HCT116 (cell line): ENCODE measurements around the gene HLA-DOA. TPM values are rescaled to one million over a fixed set of nuclear protein-coding genes. Genes with fewer than 3 reads are reported as not detected.
A peak's percentile ranks its signal among the peaks of the same experiment; 100 is the strongest.

ENCODE experiments used
- ATAC-seq: fragments of 200-7000 bp; cut with Tn5 transposase; 2 replicates; pipeline ENCODE4 v1.9.1; 2020; ENCODE audit warnings: mild to moderate bottlenecking, moderate library complexity
- BruUV-seq: library from RNA; stranded (reverse); fragments of 400-500 nt; replicated peaks from 2 replicates; lab custom pipeline; 2021; lab: Mats Ljungman, UMichigan
- CTCF ChIA-PET: fragments of 300-600 bp; sonication (Branson Sonifier 250); formaldehyde crosslinking; loops from one replicate; lab custom pipeline; 2021; ENCODE audit warnings: antibody characterized with exemption; lab: Charles Lee
- POLR2A ChIA-PET: fragments of 300-600, 350-600 bp; sonication (Branson Sonifier 250); formaldehyde crosslinking; loops from one replicate; lab custom pipeline; 2021; ENCODE audit warnings: antibody characterized with exemption; lab: Charles Lee
- RAD21 ChIA-PET, 2 experiments: fragments of 300-600 bp; sonication (Branson Sonifier 250); formaldehyde crosslinking; loops; one replicate each; lab custom pipeline; 2023; ENCODE audit warnings: low total read pairs in 2 of 2; ENCODE audit not compliant: uncharacterized antibody in 2 of 2, unreplicated experiment in 2 of 2, low non-redundant PET in 1 of 2; lab: Charles Lee
- DNase-seq: peaks from one replicate; pipeline ENCODE4 v3.0.0-alpha.2; 2010; ENCODE audit warnings: low read depth, low spot score
- H2AFZ ChIP-seq: fragments of 200-600 bp; shearing (Covaris generic), sonication (generic); 2 replicates; pipeline ENCODE4 v1.6.1; 2017; ENCODE audit warnings: low read depth, mixed run types, mixed read lengths, antibody characterized with exemption, low read length; ENCODE audit not compliant: poor library complexity, severe bottlenecking
- H3K27ac ChIP-seq: 2 replicates; pipeline ENCODE4 v1.5.1; 2012; ENCODE audit warnings: low read depth, low read length
- H3K27me3 ChIP-seq: fragments of 200-600 bp; sonication (generic); 2 replicates; pipeline ENCODE4 v1.6.1; 2016; ENCODE audit warnings: mixed run types, low read length, mixed read lengths; ENCODE audit not compliant: insufficient read depth
- H3K36me3 ChIP-seq, 2 experiments: fragments of 200-500 bp in 1 of 2; fragments of 200-600 bp in 1 of 2; sonication (Bioruptor generic) in 1 of 2; sonication (generic) in 1 of 2; 2 replicates each; pipeline versions ENCODE4 v1.5.1 to v1.6.1; 2014 to 2016; ENCODE audit warnings: low read length in 2 of 2, inconsistent platforms in 1 of 2, mixed read lengths in 1 of 2, mixed run types in 1 of 2; ENCODE audit not compliant: insufficient read depth in 2 of 2, control insufficient read depth in 1 of 2
- H3K4me1 ChIP-seq, 2 experiments: fragments of 200-600 bp in 1 of 2; sonication (generic) in 1 of 2; 2 replicates each; pipeline versions ENCODE4 v1.5.1 to v1.6.1; 2012 to 2017; ENCODE audit warnings: low read length in 2 of 2, inconsistent platforms in 1 of 2, mild to moderate bottlenecking in 1 of 2, mixed read lengths in 1 of 2, mixed run types in 1 of 2, moderate library complexity in 1 of 2; ENCODE audit not compliant: insufficient read depth in 2 of 2, control insufficient read depth in 1 of 2
- H3K4me2 ChIP-seq: fragments of 200-600 bp; sonication (generic); 2 replicates; pipeline ENCODE4 v1.6.1; 2017; ENCODE audit warnings: mixed run types, low read length, mixed read lengths
- H3K4me3 ChIP-seq, 2 experiments: fragments of 200-600 bp in 1 of 2; sonication (generic) in 1 of 2; replicated peaks in 1 of 2; 2 replicates each; pipeline ENCODE4 v1.5.1; 2011 to 2016; ENCODE audit warnings: low read length in 2 of 2, control low read depth in 1 of 2, low read depth in 1 of 2, mild to moderate bottlenecking in 1 of 2, mixed read lengths in 1 of 2, mixed run types in 1 of 2
- H3K79me2 ChIP-seq: fragments of 200-600 bp; sonication (generic); 2 replicates; pipeline ENCODE4 v1.6.1; 2017; ENCODE audit warnings: mild to moderate bottlenecking, mixed run types, low read length, moderate library complexity, mixed read lengths; ENCODE audit not compliant: insufficient read depth
- H3K9ac ChIP-seq: fragments of 200-600 bp; sonication (generic); 2 replicates; pipeline ENCODE4 v1.6.1; 2016; ENCODE audit warnings: low read length, mixed read lengths
- H3K9me2 ChIP-seq: fragments of 200-600 bp; sonication (generic), shearing (Covaris generic); 2 replicates; pipeline ENCODE4 v1.6.1; 2017; ENCODE audit warnings: mixed run types, mild to moderate bottlenecking, moderate library complexity; ENCODE audit not compliant: insufficient read depth
- H3K9me3 ChIP-seq, 2 experiments: fragments of 200-500 bp in 1 of 2; fragments of 200-600 bp in 1 of 2; sonication (Bioruptor generic) in 1 of 2; sonication (generic) in 1 of 2; 2 replicates each; pipeline ENCODE4 v1.6.1; 2014 to 2017; ENCODE audit warnings: low read length in 2 of 2, mixed read lengths in 2 of 2, inconsistent platforms in 1 of 2, low read depth in 1 of 2, mild to moderate bottlenecking in 1 of 2, mixed run types in 1 of 2, moderate library complexity in 1 of 2; ENCODE audit not compliant: control insufficient read depth in 1 of 2, insufficient read depth in 1 of 2
- H4K20me1 ChIP-seq: fragments of 200-600 bp; sonication (generic), shearing (Covaris generic); 2 replicates; pipeline ENCODE4 v1.6.1; 2017; ENCODE audit warnings: mixed run types, mild to moderate bottlenecking, moderate library complexity; ENCODE audit not compliant: insufficient read depth
- EGR1 ChIP-seq: IDR thresholded peaks from 2 replicates; pipeline ENCODE4 v1.6.1; 2012; ENCODE audit warnings: low read depth
- ELF1 ChIP-seq: IDR thresholded peaks from 2 replicates; pipeline ENCODE4 v1.6.1; 2012; ENCODE audit warnings: low read depth, borderline replicate concordance
- EZH2 ChIP-seq: fragments of 200-600 bp; sonication (generic); IDR thresholded peaks from 2 replicates; pipeline ENCODE4 v1.6.1; 2017; ENCODE audit warnings: antibody characterized with exemption, mixed run types
- FOSL1 ChIP-seq: IDR thresholded peaks from 2 replicates; pipeline ENCODE4 v1.6.1; 2012; ENCODE audit warnings: low read depth
- MAX ChIP-seq: IDR thresholded peaks from 2 replicates; pipeline ENCODE4 v1.6.1; 2012
- POLR2A ChIP-seq: IDR thresholded peaks from 2 replicates; pipeline ENCODE4 v1.7.0; 2011; ENCODE audit warnings: borderline replicate concordance; ENCODE audit not compliant: insufficient read depth, insufficient read length; ENCODE audit errors: extremely low read depth
- POLR2AphosphoS5 ChIP-seq: IDR thresholded peaks from 2 replicates; pipeline ENCODE4 v1.6.1; 2011; ENCODE audit warnings: mild to moderate bottlenecking, low read depth, low read length, moderate library complexity
- RAD21 ChIP-seq: IDR thresholded peaks from 2 replicates; pipeline ENCODE4 v1.6.1; 2012; ENCODE audit warnings: low read depth, mild to moderate bottlenecking
- ZNF274 ChIP-seq: fragments of 200-500 bp; sonication (Bioruptor generic); IDR thresholded peaks from 2 replicates; pipeline ENCODE4 v1.6.1; 2014; ENCODE audit warnings: mild to moderate bottlenecking, low read depth, low read length, inconsistent platforms
- intact Hi-C: fragments of 100-400 bp; cut with micrococcal nuclease; formaldehyde crosslinking; loops from 2 replicates; pipeline ENCODE4 v1.10.0; 2022
- total RNA-seq: library from RNA; stranded (reverse); gene quantifications from one replicate; pipeline ENCODE4 v1.2.1, GENCODE V29; 2021; ENCODE audit not compliant: unreplicated experiment
- TF ChIP-seq, protein P1 (sequence below): IDR thresholded peaks from 2 replicates; pipeline ENCODE4 v1.6.1; 2011; ENCODE audit warnings: mild to moderate bottlenecking, low read length, moderate library complexity; ENCODE audit not compliant: insufficient replicate concordance; ENCODE audit errors: extremely low read depth
- TF ChIP-seq, protein P2 (sequence below): IDR thresholded peaks from 2 replicates; pipeline ENCODE4 v1.6.1; 2012

Gene HLA-DOA
- total RNA-seq, 1 experiment from 2014 or later = 0.39 TPM

DNA sequence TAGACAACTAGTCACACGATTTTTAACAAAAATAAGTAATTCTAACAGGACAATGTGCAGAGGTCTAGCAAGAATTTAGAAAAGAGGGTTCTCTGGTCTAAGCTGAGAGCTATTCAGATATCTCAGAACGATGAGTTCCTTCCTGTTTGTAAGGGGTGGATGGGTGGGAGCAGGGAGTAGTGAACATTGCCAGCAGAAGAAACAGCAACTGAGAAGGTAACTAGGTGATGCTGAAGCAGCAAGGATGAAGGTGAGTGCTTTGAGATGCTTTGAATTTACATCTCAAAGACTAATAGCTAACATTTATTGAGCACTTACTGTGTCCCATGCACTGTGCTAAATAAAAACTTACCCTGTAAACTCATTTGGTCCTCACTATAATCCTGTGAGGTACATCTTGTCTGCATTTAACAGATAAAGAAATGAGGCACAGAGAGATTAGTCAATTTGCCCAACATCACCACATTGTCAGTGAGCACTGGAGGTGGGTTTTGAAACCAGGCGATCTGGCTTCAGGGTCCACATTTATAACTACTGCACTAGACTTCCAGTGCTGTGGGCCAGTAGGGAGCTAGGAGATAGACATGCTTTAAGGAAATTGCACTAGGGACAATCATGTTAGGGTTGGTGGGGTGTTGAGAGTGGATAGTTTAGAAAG is 25.3 kb downstream of the HLA-DOA start:
- RAD21 ChIA-PET = interaction anchor here (0.8 to 2.5 kb wide), 8 partner anchors 12 to 116 kb away, joined by 3 to 10 read pairs (median 4); partner anchors contain the start of gene BRD2 (in 1 of the 2)
- H3K4me1 ChIP-seq = no peaks in the 10 kb centered on the region
- BruUV-seq = no TSS peak

More for the DNA sequence above, 25.3 kb downstream of the HLA-DOA start:
- no peaks in the 10 kb centered on the region for H3K9me3 ChIP-seq
- intact Hi-C loops = loop anchor here (1.0 kb wide), 2 partner anchors 51 to 99 kb away; no protein-coding TSS in a partner anchor
- H3K9me2 ChIP-seq = no peaks in the 10 kb centered on the region
- no peak for DNase-seq
- POLR2A ChIA-PET = interaction anchor here (0.6 to 12.5 kb wide), 5 partner anchors 9 to 146 kb away, joined by 3 to 227 read pairs (median 5); partner anchors contain the start of genes BRD2 and TAP2
- TF ChIP-seq EGR1 (no peak), RAD21 (no peak), FOSL1 (no peak), POLR2AphosphoS5 (no peak), POLR2A (no peak), MAX (no peak), EZH2 (no peak), ZNF274 (no peak), ELF1 (no peak)
- TF ChIP-seq, protein P1, sequence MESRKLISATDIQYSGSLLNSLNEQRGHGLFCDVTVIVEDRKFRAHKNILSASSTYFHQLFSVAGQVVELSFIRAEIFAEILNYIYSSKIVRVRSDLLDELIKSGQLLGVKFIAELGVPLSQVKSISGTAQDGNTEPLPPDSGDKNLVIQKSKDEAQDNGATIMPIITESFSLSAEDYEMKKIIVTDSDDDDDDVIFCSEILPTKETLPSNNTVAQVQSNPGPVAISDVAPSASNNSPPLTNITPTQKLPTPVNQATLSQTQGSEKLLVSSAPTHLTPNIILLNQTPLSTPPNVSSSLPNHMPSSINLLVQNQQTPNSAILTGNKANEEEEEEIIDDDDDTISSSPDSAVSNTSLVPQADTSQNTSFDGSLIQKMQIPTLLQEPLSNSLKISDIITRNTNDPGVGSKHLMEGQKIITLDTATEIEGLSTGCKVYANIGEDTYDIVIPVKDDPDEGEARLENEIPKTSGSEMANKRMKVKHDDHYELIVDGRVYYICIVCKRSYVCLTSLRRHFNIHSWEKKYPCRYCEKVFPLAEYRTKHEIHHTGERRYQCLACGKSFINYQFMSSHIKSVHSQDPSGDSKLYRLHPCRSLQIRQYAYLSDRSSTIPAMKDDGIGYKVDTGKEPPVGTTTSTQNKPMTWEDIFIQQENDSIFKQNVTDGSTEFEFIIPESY = no peak
- TF ChIP-seq, protein P2, sequence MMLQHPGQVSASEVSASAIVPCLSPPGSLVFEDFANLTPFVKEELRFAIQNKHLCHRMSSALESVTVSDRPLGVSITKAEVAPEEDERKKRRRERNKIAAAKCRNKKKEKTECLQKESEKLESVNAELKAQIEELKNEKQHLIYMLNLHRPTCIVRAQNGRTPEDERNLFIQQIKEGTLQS = no peak
- no peak overlapping the region for H3K4me2 ChIP-seq
- no peak overlapping the region for H3K4me3 ChIP-seq
- H3K79me2 ChIP-seq = peaks cover 17% of the 10 kb centered on the region
- no peak overlapping the region for H3K27ac ChIP-seq
- CTCF ChIA-PET = interaction anchor here (0.6 to 4.6 kb wide), 36 partner anchors 10 to 729 kb away, joined by 3 to 79 read pairs (median 5); partner anchors contain the start of genes HLA-DMA, HLA-DMB, HLA-DPB1 and PSMB9
- H3K36me3 ChIP-seq = peaks cover 24% of the 10 kb centered on the region in 2 experiments
- no peaks in the 10 kb centered on the region for H3K27me3 ChIP-seq
- H3K9ac ChIP-seq = no peak overlapping the region
- peaks cover 33% of the 10 kb centered on the region for H4K20me1 ChIP-seq
- no peak overlapping the region for H2AFZ ChIP-seq
- peak; percentile 22 for ATAC-seq
